BJ (cell line): ENCODE measurements around the gene KLF7. TPM values are rescaled to one million over a fixed set of nuclear protein-coding genes. Genes with fewer than 3 reads are reported as not detected.

Experiments used
- CTCF ChIA-PET: fragments of 350-600 bp; formaldehyde crosslinking; extraction: SDS; loops from one replicate; lab custom pipeline; 2021; ENCODE audit warnings: antibody characterized with exemption, inconsistent platforms; lab: Yijun Ruan, JAX
- POLR2A ChIA-PET: fragments of 300-600 bp; sonication (Branson Sonifier 250); formaldehyde crosslinking; extraction: SDS; loops from one replicate; lab custom pipeline; 2021; ENCODE audit warnings: antibody characterized with exemption; lab: Charles Lee
- DNase-seq: peaks from one replicate; pipeline ENCODE4 v3.0.0-alpha.2; 2011; ENCODE audit warnings: low read depth
- H3K27me3 ChIP-seq: 2 replicates; pipeline ENCODE4 v1.6.0; 2011; ENCODE audit warnings: low read length; ENCODE audit not compliant: control insufficient read depth, insufficient read depth
- H3K36me3 ChIP-seq: 2 replicates; pipeline ENCODE4 v1.5.1; 2011; ENCODE audit warnings: low read length; ENCODE audit not compliant: control insufficient read depth, insufficient read depth
- H3K4me3 ChIP-seq: 2 replicates; pipeline ENCODE4 v1.5.1; 2011; ENCODE audit warnings: low read depth, mild to moderate bottlenecking, control low read depth, low read length
- CTCF ChIP-seq: IDR thresholded peaks from 2 replicates; pipeline ENCODE4 v1.5.1; 2011; ENCODE audit warnings: low read depth, mild to moderate bottlenecking, control low read depth, inconsistent platforms, low read length, moderate library complexity; ENCODE audit not compliant: insufficient read depth
- polyA minus RNA-seq: library from RNA; depleted of rRNA, polyadenylated mRNA; stranded (reverse); fragments of >200 nt; gene quantifications from 2 replicates; pipeline ENCODE4 v1.2.3, GENCODE V29; 2011; rRNA and poly(A)+ RNA removed
- polyA plus RNA-seq: library from polyadenylated mRNA; depleted of rRNA; stranded (reverse); fragments of >200 nt; gene quantifications from 2 replicates; pipeline ENCODE4 v1.2.3, GENCODE V29; 2011; rRNA removed

The KLF7 gene
- polyA plus RNA-seq, result 30.2 and 41.9 TPM in 2 replicates
- polyA minus RNA-seq, result 117 and 149 TPM in 2 replicates

- H3K36me3 ChIP-seq, result no peaks in the 10 kb centered on the region
- CTCF ChIA-PET, result interaction anchor here (0.6 to 4.2 kb wide), 9 partner anchors 11 to 349 kb away, joined by 3 to 25 read pairs (median 3); no protein-coding TSS in a partner anchor
- H3K27me3 ChIP-seq, result no peaks in the 10 kb centered on the region
- no peak for TF ChIP-seq CTCF
- POLR2A ChIA-PET, result interaction anchor here (0.5 to 1.5 kb wide), 16 partner anchors 8 to 315 kb away, joined by 3 to 10 read pairs (median 4); no protein-coding TSS in a partner anchor
- DNase-seq, result no peak
- H3K4me3 ChIP-seq, result peak within 1 kb of the TSS; percentile 80
Measured at GRCh38 chr2:207165121-207166038, at the start of gene KLF7. Gene KLF7 (minus strand): TSS chr2:207165948. CDS start chr2:207165568, 380 bp downstream.

GRCh38 chr2:207215308-207215707, 49.6 kb upstream of the KLF7 start:
- no peak for TF ChIP-seq CTCF
- no peaks in the 10 kb centered on the region for H3K36me3 ChIP-seq
- no peaks in the 10 kb centered on the region for H3K27me3 ChIP-seq
- CTCF ChIA-PET, result no interaction called here
- no peak overlapping the region for H3K4me3 ChIP-seq
- no peak for DNase-seq
- POLR2A ChIA-PET, result no interaction called here

GRCh38 chr2:207214446-207214845, 48.7 kb upstream of the KLF7 start:
- DNase-seq, result no peak
- POLR2A ChIA-PET, result no interaction called here
- TF ChIP-seq CTCF, result no peak

GRCh38 chr2:207206011-207206410, 40.3 kb upstream of the KLF7 start:
- Histone ChIP-seq H3K27me3 (no peaks in the 10 kb centered on the region), H3K4me3 (no peak overlapping the region), H3K36me3 (no peaks in the 10 kb centered on the region)
- TF ChIP-seq CTCF, result no peak
- DNase-seq, result no peak
- ChIA-PET POLR2A (no interaction called here), CTCF (interaction anchor here (1.0 to 2.2 kb wide), 2 partner anchors 8 to 14 kb away, joined by 3 to 6 read pairs; no protein-coding TSS in a partner anchor)

More at GRCh38 chr2:207214446-207214845, 48.7 kb upstream of the KLF7 start:
- H3K36me3 ChIP-seq, result no peaks in the 10 kb centered on the region
- CTCF ChIA-PET, result no interaction called here
- no peaks in the 10 kb centered on the region for H3K27me3 ChIP-seq
- no peak overlapping the region for H3K4me3 ChIP-seq
